IPS-15b (cell line): ENCODE measurements around the gene PLD2.
"Not testable (repeated sequence)": the region's sequence is repeated elsewhere in the genome, so short reads cannot be mapped to it uniquely, and the experiment has no call there.

Experiments used
- H3K27me3 ChIP-seq: one replicate; pipeline ENCODE4 v1.6.1; 2013; ENCODE audit warnings: low read length; ENCODE audit not compliant: control insufficient read depth, insufficient read depth
- H3K36me3 ChIP-seq: one replicate; pipeline ENCODE4 v1.6.1; 2013; ENCODE audit warnings: low read length; ENCODE audit not compliant: control insufficient read depth, insufficient read depth
- H3K4me1 ChIP-seq: one replicate; pipeline ENCODE4 v1.6.1; 2013; ENCODE audit warnings: mild to moderate bottlenecking, low read length; ENCODE audit not compliant: control insufficient read depth, insufficient read depth
- H3K4me3 ChIP-seq: one replicate; pipeline ENCODE4 v1.5.1; 2013; ENCODE audit warnings: low read depth, low read length
- H3K9ac ChIP-seq: one replicate; pipeline ENCODE4 v1.6.1; 2013; ENCODE audit warnings: low read depth, mild to moderate bottlenecking, low read length
- H3K9me3 ChIP-seq: one replicate; pipeline ENCODE4 v1.6.1; 2013; ENCODE audit warnings: mild to moderate bottlenecking, low read length; ENCODE audit not compliant: control insufficient read depth, insufficient read depth

The PLD2 gene

GRCh38 chr17:4863321-4863720 is 56.4 kb downstream of the PLD2 start:
- no peaks in the 10 kb centered on the region for H3K9me3 ChIP-seq

GRCh38 chr17:4867535-4867934 is 60.6 kb downstream of the PLD2 start:
- not testable (repeated sequence) for H3K4me1 ChIP-seq, H3K9me3 ChIP-seq, H3K36me3 ChIP-seq, H3K9ac ChIP-seq, H3K27me3 ChIP-seq, H3K4me3 ChIP-seq

More at GRCh38 chr17:4863321-4863720, 56.4 kb downstream of the PLD2 start:
- no peaks in the 10 kb centered on the region for H3K36me3 ChIP-seq
- no peak overlapping the region for H3K4me3 ChIP-seq
- H3K27me3 ChIP-seq: no peaks in the 10 kb centered on the region
- H3K4me1 ChIP-seq: peaks cover 22% of the 10 kb centered on the region
- no peak overlapping the region for H3K9ac ChIP-seq

DNA sequence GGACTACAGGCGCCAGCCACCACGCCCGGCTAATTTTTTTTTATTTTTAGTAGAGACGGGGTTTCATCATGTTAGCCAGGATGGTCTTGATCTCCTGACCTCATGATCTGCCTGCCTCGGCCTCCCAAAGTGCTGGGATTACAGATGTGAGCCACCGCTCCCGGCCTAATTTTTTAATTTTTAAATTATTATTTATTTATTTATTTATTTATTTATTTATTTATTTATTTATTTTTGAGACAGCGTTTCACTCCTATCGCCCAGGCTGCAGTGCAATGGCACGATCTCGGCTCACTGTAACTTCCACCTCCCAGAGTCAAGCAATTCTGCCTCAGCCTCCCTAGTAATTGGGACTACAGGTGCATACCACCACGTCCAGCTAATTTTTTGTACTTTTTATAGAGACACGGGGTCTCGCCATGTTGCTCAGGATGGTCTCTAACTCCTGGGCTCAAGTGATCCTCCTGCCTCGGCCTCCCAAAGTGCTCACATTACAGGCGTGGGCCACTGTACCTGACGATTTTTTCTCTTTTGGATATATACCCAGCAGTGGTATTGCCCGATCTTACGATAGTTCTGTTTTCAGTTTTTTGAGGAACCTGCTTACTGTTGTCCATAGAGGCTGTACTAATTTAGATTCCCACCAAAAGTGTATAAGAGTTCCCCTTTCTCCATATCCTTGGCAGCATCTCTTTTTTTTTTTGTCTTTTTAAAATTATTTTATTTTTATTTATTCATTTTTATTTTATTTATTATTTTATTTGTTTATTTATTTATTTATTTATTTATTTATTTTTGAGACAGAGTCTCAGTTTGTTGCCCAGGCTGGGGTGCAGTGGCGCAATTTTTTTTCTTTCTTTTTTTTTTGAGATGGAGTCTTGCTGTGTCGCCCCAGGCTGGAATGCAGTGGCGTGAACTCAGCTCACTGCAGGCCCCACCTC is 62.4 kb downstream of the PLD2 start:
- H3K36me3 ChIP-seq, H3K4me1 ChIP-seq, H3K9me3 ChIP-seq, H3K27me3 ChIP-seq, H3K9ac ChIP-seq, H3K4me3 ChIP-seq: not testable (repeated sequence)

- no peak overlapping the region for H3K9ac ChIP-seq
- no peaks in the 10 kb centered on the region for H3K4me1 ChIP-seq
- H3K4me3 ChIP-seq: no peak overlapping the region
- H3K36me3 ChIP-seq: no peaks in the 10 kb centered on the region
- no peaks in the 10 kb centered on the region for H3K9me3 ChIP-seq
- H3K27me3 ChIP-seq: no peaks in the 10 kb centered on the region
Measured at GRCh38 chr17:4870855-4871254, 63.9 kb downstream of the PLD2 start.

DNA sequence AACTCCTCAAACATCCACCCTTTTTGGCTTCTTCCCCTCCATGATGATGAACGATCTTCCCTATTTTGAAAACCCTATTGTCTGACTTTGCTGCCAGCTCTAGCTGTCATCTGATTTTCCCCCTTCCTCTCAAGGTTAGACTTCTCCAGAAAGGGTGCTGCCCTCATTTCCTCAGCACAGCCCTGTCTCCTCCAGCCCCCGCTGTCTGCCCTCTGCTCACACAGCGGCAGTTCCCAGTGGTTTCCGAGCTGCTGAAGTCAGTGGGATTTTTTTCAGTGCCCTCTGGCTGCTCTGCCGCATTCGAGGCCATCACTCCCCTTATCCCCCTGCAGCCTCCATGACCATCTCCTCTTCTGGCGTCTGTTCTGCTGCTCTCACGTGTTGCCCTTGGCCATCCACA is 65.8 kb downstream of the PLD2 start:
- no peak overlapping the region for H3K4me3 ChIP-seq
- H3K9me3 ChIP-seq: no peaks in the 10 kb centered on the region
- H3K27me3 ChIP-seq: no peaks in the 10 kb centered on the region
- H3K4me1 ChIP-seq: no peaks in the 10 kb centered on the region
- no peaks in the 10 kb centered on the region for H3K36me3 ChIP-seq
- H3K9ac ChIP-seq: no peak overlapping the region
